Subcutaneous adipose tissue (tissue), 4 donors: ENCODE measurements around the gene SLC25A23. TPM values are rescaled to one million over a fixed set of nuclear protein-coding genes. Genes with fewer than 3 reads are reported as not detected.

Experiments used
- CTCF ChIP-seq: fragments of 450-650 bp; IDR thresholded peaks from one replicate; pipeline ENCODE4 v1.5.1; 2016; ENCODE audit warnings: low read depth, mild to moderate bottlenecking, control low read depth, antibody characterized with exemption, moderate library complexity
- total RNA-seq, 4 donors: library from RNA; depleted of rRNA; stranded (reverse); fragments of >200 nt; gene quantifications; one replicate each; pipeline ENCODE4 v1.1.0, GENCODE V29; 2016

Gene SLC25A23
- total RNA-seq, 4 donors from 2014 or later, result 14.3 to 50.9 (median 23.9) TPM

- no peak for TF ChIP-seq CTCF
Observed at GRCh38 chr19:6412061-6412446, 47.5 kb downstream of the SLC25A23 start.

DNA sequence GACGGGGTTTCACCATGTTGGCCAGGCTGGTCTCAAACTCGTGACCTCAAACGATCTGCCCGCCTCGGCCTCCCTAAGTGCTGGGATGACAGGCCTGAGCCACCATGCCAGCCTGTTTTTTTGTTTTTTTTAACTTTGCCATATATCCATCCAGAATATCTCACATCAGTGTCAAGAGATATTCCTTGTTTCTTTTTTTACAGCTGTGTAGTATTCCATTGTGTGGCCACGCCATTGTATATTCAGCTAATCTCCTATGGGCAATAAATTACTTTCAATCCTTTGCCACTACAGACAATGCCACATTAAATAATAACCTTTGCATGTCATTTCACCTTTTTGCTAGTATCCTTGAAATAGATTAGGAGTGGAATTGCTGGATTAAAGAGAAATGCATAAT lies 50.2 kb downstream of the SLC25A23 start:
- TF ChIP-seq CTCF, result no peak

- TF ChIP-seq CTCF, result no peak
Observed at GRCh38 chr19:6406401-6406800, 53.2 kb downstream of the SLC25A23 start.

GRCh38 chr19:6402837-6403608 lies 56.6 kb downstream of the SLC25A23 start:
- TF ChIP-seq CTCF, result no peak

GRCh38 chr19:6402058-6402457 lies 57.5 kb downstream of the SLC25A23 start:
- TF ChIP-seq CTCF, result no peak

- TF ChIP-seq CTCF, result no peak
Observed at GRCh38 chr19:6396305-6396704, 63.3 kb downstream of the SLC25A23 start.

- TF ChIP-seq CTCF, result no peak
Observed at GRCh38 chr19:6394831-6395230, 64.8 kb downstream of the SLC25A23 start.
